Measurements from ENCODE around the gene GORASP2.
"Not testable (repeated sequence)": the region's sequence is repeated elsewhere in the genome, so short reads cannot be mapped to it uniquely, and the experiment has no call there.

Gene GORASP2

GRCh38 chr2:170928824-170929685 is at the start of gene GORASP2:
TSS of gene GORASP2 (plus strand) at chr2:170929253. CDS start at chr2:170929341, 88 bp downstream.
- peak; percentile 94 for DNase-seq (ENCODE audit: low read depth)

GRCh38 chr2:170881840-170882239 is 47.2 kb upstream of the GORASP2 start:
- no peak for DNase-seq (ENCODE audit: low read depth)

GRCh38 chr2:170882758-170883157 is 46.3 kb upstream of the GORASP2 start:
- DNase-seq (ENCODE audit: low read depth), result no peak

- no peak for DNase-seq (ENCODE audit: low read depth)
These were observed 45.4 kb upstream of the GORASP2 start for GRCh38 chr2:170883683-170884082.

GRCh38 chr2:170885130-170885791 is 43.8 kb upstream of the GORASP2 start:
- DNase-seq (ENCODE audit: low read depth), result no peak

- DNase-seq (ENCODE audit: low read depth), result no peak
These were observed 42.7 kb upstream of the GORASP2 start for GRCh38 chr2:170886386-170886785.

GRCh38 chr2:170887496-170887895 is 41.6 kb upstream of the GORASP2 start:
- DNase-seq (ENCODE audit: low read depth), result no peak

GRCh38 chr2:170887896-170888295 is 41.2 kb upstream of the GORASP2 start:
- DNase-seq (ENCODE audit: low read depth), result no peak

- no peak for DNase-seq (ENCODE audit: low read depth)
These were observed 37.2 kb upstream of the GORASP2 start for GRCh38 chr2:170891893-170892292.

- no peak for DNase-seq (ENCODE audit: low read depth)
These were observed 36.6 kb upstream of the GORASP2 start for GRCh38 chr2:170892391-170892951.

- no peak for DNase-seq (ENCODE audit: low read depth)
These were observed 33.9 kb upstream of the GORASP2 start for GRCh38 chr2:170895023-170895757.

- no peak for DNase-seq (ENCODE audit: low read depth)
These were observed 32.4 kb upstream of the GORASP2 start for GRCh38 chr2:170896622-170897021.

GRCh38 chr2:170897108-170897507 is 31.9 kb upstream of the GORASP2 start:
- no peak for DNase-seq (ENCODE audit: low read depth)

- DNase-seq (ENCODE audit: low read depth), result no peak
These were observed 23.2 kb upstream of the GORASP2 start for GRCh38 chr2:170905864-170906263.

- DNase-seq (ENCODE audit: low read depth), result no peak
These were observed 17.7 kb upstream of the GORASP2 start for GRCh38 chr2:170911314-170911889.

GRCh38 chr2:170914994-170915666 is 13.9 kb upstream of the GORASP2 start:
- not testable (repeated sequence) for DNase-seq (ENCODE audit: low read depth)

GRCh38 chr2:170917219-170917913 is 11.7 kb upstream of the GORASP2 start:
- no peak for DNase-seq (ENCODE audit: low read depth)

- DNase-seq (ENCODE audit: low read depth), result no peak
These were observed 11.1 kb upstream of the GORASP2 start for GRCh38 chr2:170917957-170918356.

- DNase-seq (ENCODE audit: low read depth), result not testable (repeated sequence)
These were observed 7.2 kb upstream of the GORASP2 start for GRCh38 chr2:170921873-170922272.

- DNase-seq (ENCODE audit: low read depth), result no peak
These were observed 6.2 kb upstream of the GORASP2 start for GRCh38 chr2:170922634-170923494.
